Fibroblast of lung (primary cell): ENCODE measurements around the gene PPP2R5C. TPM values are rescaled to one million over a fixed set of nuclear protein-coding genes. Genes with fewer than 3 reads are reported as not detected.

Experiments used
- DNase-seq, 2 donors: peaks; one replicate each; pipeline versions ENCODE4 v3.0.0 to v3.0.0-alpha.2; 2010; ENCODE audit warnings: low read depth in 2 of 2
- H2AFZ ChIP-seq: 2 replicates; pipeline ENCODE4 v1.5.1; 2012; ENCODE audit warnings: low read length, control low read depth, inconsistent platforms
- H3K27ac ChIP-seq: 2 replicates; pipeline ENCODE4 v1.5.1; 2011; ENCODE audit warnings: low read length, control low read depth; ENCODE audit not compliant: insufficient read depth
- H3K27me3 ChIP-seq: 2 replicates; pipeline ENCODE4 v1.5.1; 2011; ENCODE audit warnings: mild to moderate bottlenecking, low read length; ENCODE audit not compliant: control insufficient read depth, insufficient read depth
- H3K36me3 ChIP-seq: 2 replicates; pipeline ENCODE4 v1.5.1; 2011; ENCODE audit warnings: low read length; ENCODE audit not compliant: control insufficient read depth, insufficient read depth
- H3K4me1 ChIP-seq: 2 replicates; pipeline ENCODE4 v1.5.1; 2011; ENCODE audit warnings: low read length; ENCODE audit not compliant: control insufficient read depth, insufficient read depth; ENCODE audit errors: extremely low read depth
- H3K4me2 ChIP-seq: 2 replicates; pipeline ENCODE4 v1.5.1; 2011; ENCODE audit warnings: low read length, control low read depth; ENCODE audit not compliant: insufficient read depth; ENCODE audit errors: extremely low read depth
- H3K4me3 ChIP-seq, 4 experiments: fragments of 200-600 bp in 1 of 4; sonication (generic) in 1 of 4; replicated peaks in 1 of 4; 2 replicates each; pipeline ENCODE4 v1.5.1; 2011 to 2016; ENCODE audit warnings: low read length in 4 of 4, low read depth in 3 of 4, mild to moderate bottlenecking in 3 of 4, control low read depth in 2 of 4, inconsistent platforms in 1 of 4, mixed read lengths in 1 of 4; ENCODE audit not compliant: insufficient read depth in 1 of 4; ENCODE audit errors: control extremely low read depth in 1 of 4
- H3K79me2 ChIP-seq: 2 replicates; pipeline ENCODE4 v1.5.1; 2012; ENCODE audit warnings: mild to moderate bottlenecking, low read length, inconsistent platforms; ENCODE audit not compliant: control insufficient read depth, insufficient read depth
- H3K9ac ChIP-seq: 2 replicates; pipeline ENCODE4 v1.5.1; 2011; ENCODE audit warnings: mild to moderate bottlenecking, low read length, control low read depth; ENCODE audit not compliant: insufficient read depth
- H3K9me3 ChIP-seq: 2 replicates; pipeline ENCODE4 v1.5.1; 2012; ENCODE audit warnings: low read depth, low read length; ENCODE audit not compliant: control insufficient read depth, insufficient read depth
- H4K20me1 ChIP-seq: 2 replicates; pipeline ENCODE4 v1.5.1; 2011; ENCODE audit warnings: low read length; ENCODE audit not compliant: control insufficient read depth, insufficient read depth; ENCODE audit errors: extremely low read depth
- CTCF ChIP-seq, 2 donors: IDR thresholded peaks in 1 of 2; conservative IDR thresholded peaks in 1 of 2; 1 replicate in 1 of 2; 2 replicates in 1 of 2; pipeline ENCODE4 v1.5.1; 2011 to 2012; ENCODE audit warnings: low read length in 2 of 2, control low read depth in 1 of 2, inconsistent platforms in 1 of 2, low read depth in 1 of 2, mild to moderate bottlenecking in 1 of 2
- EZH2 ChIP-seq: IDR thresholded peaks from 2 replicates; pipeline ENCODE4 v1.5.1; 2012; ENCODE audit warnings: low read length, control low read depth, mild to moderate bottlenecking; ENCODE audit errors: missing control alignments
- polyA plus RNA-seq, 2 donors: library from polyadenylated mRNA; depleted of rRNA in 1 of 2; stranded (reverse) in 1 of 2; unstranded in 1 of 2; fragments of >200 nt; gene quantifications; 2 replicates each; pipeline ENCODE4 v1.2.1, GENCODE V29; 2011 to 2012; ENCODE audit warnings: missing spikeins in 1 of 2
- total RNA-seq: library from RNA; depleted of rRNA; stranded (reverse); fragments of >200 nt; gene quantifications from 2 replicates; pipeline ENCODE4 v1.2.1, GENCODE V29; 2014

Gene PPP2R5C
- total and polyA plus RNA-seq, 2 donors (not counting 1 experiment from before 2014, with no cell fraction given) = 86.0 to 116 TPM

GRCh38 chr14:101965181-101965544 lies 203.7 kb downstream of the PPP2R5C start:
- DNase-seq = peak; percentile 55 to 65
- no peaks in the 10 kb centered on the region for H3K9me3 ChIP-seq
- H3K4me2 ChIP-seq = peak overlapping the region; percentile 90
- H3K27ac ChIP-seq = peak overlapping the region; percentile 91
- peaks cover 21% of the 10 kb centered on the region for H3K4me1 ChIP-seq
- TF ChIP-seq EZH2 = no peak
- TF ChIP-seq CTCF (conservative IDR thresholded peaks at IDR 0.05 in 1 of 2, IDR thresholded peaks at IDR 0.05 in 1 of 2; ENCODE audit: low read depth in 1 of 2, low read length in 2 of 2) = no peak
- H3K27me3 ChIP-seq = no peaks in the 10 kb centered on the region
- H3K79me2 ChIP-seq = peaks cover 59% of the 10 kb centered on the region
- peak overlapping the region; percentile 91 for H3K9ac ChIP-seq
- no peaks in the 10 kb centered on the region for H4K20me1 ChIP-seq
- H3K36me3 ChIP-seq = peaks cover 4% of the 10 kb centered on the region
- peak overlapping the region; percentile 83 to 96 (median 95) for H3K4me3 ChIP-seq
- H2AFZ ChIP-seq = no peak overlapping the region

- peak overlapping the region; percentile 91 for H3K9ac ChIP-seq
- peaks cover 4% of the 10 kb centered on the region for H3K36me3 ChIP-seq
- no peaks in the 10 kb centered on the region for H3K27me3 ChIP-seq
- peaks cover 21% of the 10 kb centered on the region for H3K4me1 ChIP-seq
- H3K79me2 ChIP-seq = peaks cover 66% of the 10 kb centered on the region
- TF ChIP-seq CTCF (conservative IDR thresholded peaks at IDR 0.05 in 1 of 2, IDR thresholded peaks at IDR 0.05 in 1 of 2; ENCODE audit: low read depth in 1 of 2, low read length in 2 of 2) = no peak
- TF ChIP-seq EZH2 = no peak
- peak overlapping the region; percentile 90 for H3K4me2 ChIP-seq
- DNase-seq = peak in 1 of 2 donors; percentile 32
- no peaks in the 10 kb centered on the region for H4K20me1 ChIP-seq
- H3K4me3 ChIP-seq = peak overlapping the region; percentile 83 to 96 (median 95)
- no peaks in the 10 kb centered on the region for H3K9me3 ChIP-seq
- H3K27ac ChIP-seq = peak overlapping the region; percentile 91
- H2AFZ ChIP-seq = no peak overlapping the region
Observed at GRCh38 chr14:101965770-101966722, 204.5 kb downstream of the PPP2R5C start.

- H3K36me3 ChIP-seq = peaks cover 4% of the 10 kb centered on the region
- no peak overlapping the region for H3K9ac ChIP-seq
- no peak for DNase-seq
- peak overlapping the region; percentile 31 for H3K27ac ChIP-seq
- H3K79me2 ChIP-seq = peaks cover 73% of the 10 kb centered on the region
- peak overlapping the region; percentile 83 to 96 (median 95) for H3K4me3 ChIP-seq
- TF ChIP-seq CTCF (conservative IDR thresholded peaks at IDR 0.05 in 1 of 2, IDR thresholded peaks at IDR 0.05 in 1 of 2; ENCODE audit: low read depth in 1 of 2, low read length in 2 of 2) (no peak), EZH2 (no peak)
- no peak overlapping the region for H2AFZ ChIP-seq
- peaks cover 22% of the 10 kb centered on the region for H3K4me1 ChIP-seq
- H3K4me2 ChIP-seq = peak overlapping the region; percentile 90
- H3K9me3 ChIP-seq = no peaks in the 10 kb centered on the region
- no peaks in the 10 kb centered on the region for H3K27me3 ChIP-seq
- H4K20me1 ChIP-seq = peaks cover 2% of the 10 kb centered on the region
Observed at GRCh38 chr14:101966742-101967141, 205.2 kb downstream of the PPP2R5C start.
